ENCODE data around the gene PRKAA1.

PRKAA1 gene

DNA sequence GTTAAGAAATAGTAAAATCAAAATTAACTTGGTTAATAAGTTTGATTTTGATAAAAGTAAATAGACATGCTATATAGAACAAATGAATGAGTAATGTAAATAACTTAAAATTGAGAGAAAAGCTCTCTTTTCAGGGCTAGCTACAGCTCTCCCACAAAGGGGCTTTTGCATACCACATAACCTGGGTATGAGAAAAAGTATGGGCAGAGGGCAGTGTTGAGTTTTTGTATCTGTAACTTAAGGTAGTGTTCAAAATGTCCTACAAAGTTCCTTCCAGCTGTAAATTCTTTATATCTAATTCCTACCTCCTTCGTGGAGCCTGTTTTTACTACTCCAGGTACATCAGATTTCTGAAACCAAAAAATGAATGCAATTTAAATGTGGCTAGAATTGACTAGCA lies 23.6 kb downstream of the PRKAA1 start:
- no peaks in the 10 kb centered on the region for H3K9me3 ChIP-seq (ENCODE audit: control insufficient read depth, insufficient read depth, low read depth, low read length)
- peaks cover 16% of the 10 kb centered on the region for H3K4me1 ChIP-seq (ENCODE audit: control insufficient read depth, insufficient read depth, low read length)
- ChIA-PET POLR2A (no interaction called here), CTCF (interaction anchor here (0.7 kb wide), 1 partner anchor 39 kb away, joined by 3 read pairs; no protein-coding TSS in a partner anchor)
- H3K36me3 ChIP-seq (ENCODE audit: control insufficient read depth in 2 of 2, insufficient read depth in 1 of 2, low read length in 2 of 2) = peaks cover 37 to 52% of the 10 kb centered on the region in 2 experiments
- no peak overlapping the region for H3K4me3 ChIP-seq (ENCODE audit: low read depth, low read length)
- no peak overlapping the region for H3K27ac ChIP-seq (ENCODE audit: extremely low read depth, low read depth, low read length)
- TF ChIP-seq ZNF394 (tag by site-specific recombination; IDR thresholded peaks at IDR 0.05; ENCODE audit: borderline replicate concordance) (peak; percentile 39; the same call in 1 of the 2 replicates), KLF10 (tag by site-specific recombination; IDR thresholded peaks at IDR 0.05) (0 out of 2 replicates have a peak, but pooled peaks have one; percentile 20), REPIN1 (tag by site-specific recombination; IDR thresholded peaks at IDR 0.05; ENCODE audit: low read depth) (no peak)

GRCh38 chr5:40770764-40771163 lies 27.4 kb downstream of the PRKAA1 start:
- POLR2A ChIA-PET = no interaction called here
- Histone ChIP-seq H3K4me3 (ENCODE audit: low read depth, low read length) (no peak overlapping the region), H3K9me3 (ENCODE audit: control insufficient read depth, insufficient read depth, low read depth, low read length) (no peaks in the 10 kb centered on the region), H3K36me3 (ENCODE audit: control insufficient read depth in 2 of 2, insufficient read depth in 1 of 2, low read length in 2 of 2) (peaks cover 49 to 73% of the 10 kb centered on the region in 2 experiments), H3K4me1 (ENCODE audit: control insufficient read depth, insufficient read depth, low read length) (peaks cover 5% of the 10 kb centered on the region), H3K27ac (ENCODE audit: extremely low read depth, low read depth, low read length) (no peak overlapping the region)
- CTCF ChIA-PET = no interaction called here
- TF ChIP-seq ZNF449 (tag by site-specific recombination; IDR thresholded peaks at IDR 0.05) = no peak
- no peak for TF ChIP-seq ZNF626 (tag by site-specific recombination; IDR thresholded peaks at IDR 0.05)
- no peak for TF ChIP-seq KLF16 (tag by site-specific recombination; IDR thresholded peaks at IDR 0.05)
- no peak for TF ChIP-seq ZNF623 (tag by site-specific recombination; IDR thresholded peaks at IDR 0.05)
- TF ChIP-seq GLIS2 (tag by site-specific recombination; IDR thresholded peaks at IDR 0.05) = no peak
- no peak for TF ChIP-seq BCL6B (tag by site-specific recombination; IDR thresholded peaks at IDR 0.05)
- TF ChIP-seq ZNF561 (tag by site-specific recombination; IDR thresholded peaks at IDR 0.05; ENCODE audit: borderline replicate concordance) = no peak
- TF ChIP-seq ZNF501 (tag by site-specific recombination; IDR thresholded peaks at IDR 0.05) = no peak
- TF ChIP-seq ZNF202 (tag by site-specific recombination; IDR thresholded peaks at IDR 0.05; ENCODE audit: borderline replicate concordance) = no peak
- no peak for TF ChIP-seq ZNF404 (tag by site-specific recombination; IDR thresholded peaks at IDR 0.05)
- TF ChIP-seq ZNF169 (tag by site-specific recombination; IDR thresholded peaks at IDR 0.05) = no peak
- no peak for TF ChIP-seq ZNF335 (tag by site-specific recombination; conservative IDR thresholded peaks at IDR 0.05)

DNA sequence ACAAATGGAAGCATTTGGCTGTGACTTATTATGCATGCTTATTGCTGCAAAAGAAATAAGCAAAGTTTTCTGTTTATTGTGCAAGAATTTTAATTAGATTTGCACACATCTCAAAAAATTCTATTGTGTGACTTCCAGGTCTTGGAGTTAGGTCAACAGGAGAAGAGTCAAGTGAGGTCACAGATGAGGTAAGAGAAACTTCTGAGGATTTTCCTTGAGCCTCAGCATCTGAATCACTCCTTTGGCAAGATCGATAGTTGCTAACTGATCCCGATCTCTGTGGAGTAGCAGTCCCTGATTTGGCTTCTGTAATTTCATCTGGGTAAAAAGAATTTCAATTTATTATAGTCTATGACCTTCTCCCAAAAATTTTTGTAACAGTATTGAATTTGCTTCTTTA lies 35.5 kb downstream of the PRKAA1 start:
- ChIA-PET POLR2A (no interaction called here), CTCF (no interaction called here)
- Histone ChIP-seq H3K9me3 (ENCODE audit: control insufficient read depth, insufficient read depth, low read depth, low read length) (no peaks in the 10 kb centered on the region), H3K4me1 (ENCODE audit: control insufficient read depth, insufficient read depth, low read length) (no peaks in the 10 kb centered on the region), H3K4me3 (ENCODE audit: low read depth, low read length) (no peak overlapping the region), H3K36me3 (ENCODE audit: control insufficient read depth in 2 of 2, insufficient read depth in 1 of 2, low read length in 2 of 2) (peaks cover 58 to 62% of the 10 kb centered on the region in 2 experiments), H3K27ac (ENCODE audit: extremely low read depth, low read depth, low read length) (no peak overlapping the region)
- TF ChIP-seq ZNF629 (tag by site-specific recombination; IDR thresholded peaks at IDR 0.05) = 0 out of 2 replicates have a peak, but pooled peaks have one; percentile 16
- no peak for TF ChIP-seq ZNF121 (tag by site-specific recombination; IDR thresholded peaks at IDR 0.05)

GRCh38 chr5:40757400-40757799 lies 40.8 kb downstream of the PRKAA1 start:
- no peaks in the 10 kb centered on the region for H3K9me3 ChIP-seq (ENCODE audit: control insufficient read depth, insufficient read depth, low read depth, low read length)
- H3K4me3 ChIP-seq (ENCODE audit: low read depth, low read length) = no peak overlapping the region
- H3K27ac ChIP-seq (ENCODE audit: extremely low read depth, low read depth, low read length) = no peak overlapping the region
- H3K36me3 ChIP-seq (ENCODE audit: control insufficient read depth in 2 of 2, insufficient read depth in 1 of 2, low read length in 2 of 2) = peaks cover 11 to 14% of the 10 kb centered on the region in 2 experiments
- POLR2A ChIA-PET = interaction anchor here (0.7 kb wide), 1 partner anchor 70 kb away, joined by 4 read pairs; no protein-coding TSS in a partner anchor
- CTCF ChIA-PET = interaction anchor here (0.6 kb wide), 2 partner anchors 10 to 1054 kb away, joined by 8 read pairs; no protein-coding TSS in a partner anchor
- H3K4me1 ChIP-seq (ENCODE audit: control insufficient read depth, insufficient read depth, low read length) = 0 out of 2 replicates have a peak, but pooled peaks cover 4% of the 10 kb centered on the region
- no peak for TF ChIP-seq ZNF555 (tag by site-specific recombination; conservative IDR thresholded peaks at IDR 0.05)
- TF ChIP-seq ZBTB44 (tag by site-specific recombination; IDR thresholded peaks at IDR 0.05) = no peak
- TF ChIP-seq ZNF660 (tag by site-specific recombination; IDR thresholded peaks at IDR 0.05) = no peak
- no peak for TF ChIP-seq ZNF747 (tag by site-specific recombination; IDR thresholded peaks at IDR 0.05)
- TF ChIP-seq ZNF658 (tag by site-specific recombination; IDR thresholded peaks at IDR 0.05) = no peak
- no peak for TF ChIP-seq KLF7 (tag by site-specific recombination; IDR thresholded peaks at IDR 0.05; ENCODE audit: borderline replicate concordance)
- no peak for TF ChIP-seq BCL6B (tag by site-specific recombination; IDR thresholded peaks at IDR 0.05)
- TF ChIP-seq PRDM1 (tag by site-specific recombination; IDR thresholded peaks at IDR 0.05) = peak; percentile 91

Measured in HEK293 (cell line).